SW 1271 (cell line): ENCODE results near the gene SRMS.

ENCODE experiments used
- DNase-seq, 2 experiments: peaks; one replicate each; lab custom pipeline; 2025; lab: John Stamatoyannopoulos, UW

Gene SRMS

DNA sequence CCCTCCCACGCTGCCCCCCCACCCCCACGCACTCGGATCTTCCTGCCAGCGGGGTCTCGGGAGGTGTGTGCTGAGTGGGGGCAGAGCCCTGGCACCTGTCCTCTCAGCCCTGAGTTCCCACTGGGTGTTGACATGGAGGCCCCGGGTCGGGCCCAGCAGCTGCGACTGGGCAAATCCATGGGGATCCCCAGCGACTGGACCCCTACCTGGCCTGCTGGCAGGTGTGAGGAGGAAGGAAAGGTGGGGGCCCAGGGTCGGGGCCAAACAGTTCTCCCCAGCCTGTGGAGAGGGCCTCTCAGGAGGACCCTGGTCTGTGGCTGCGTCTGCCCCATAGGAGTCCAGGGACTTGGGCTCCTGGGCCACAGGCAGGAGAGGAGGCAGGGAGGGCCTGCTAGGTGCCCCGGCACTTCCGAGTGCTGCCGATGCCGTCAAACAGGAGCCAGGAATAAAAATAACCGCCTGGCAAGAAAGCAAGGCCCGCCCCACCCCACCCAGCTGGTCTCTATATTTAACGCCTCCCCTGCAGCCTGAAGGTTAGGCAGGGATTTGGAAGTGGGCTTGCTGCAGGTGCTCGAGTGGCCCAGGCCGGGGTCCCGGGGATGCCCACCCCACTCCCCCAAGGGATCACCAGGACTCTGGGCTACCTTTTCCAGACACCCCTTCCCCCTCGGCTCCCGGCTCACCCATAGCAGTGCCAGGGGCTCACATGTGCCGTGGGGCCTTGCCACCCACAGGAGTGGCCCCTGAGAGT lies 47.2 kb downstream of the SRMS start:
- DNase-seq: no peak

GRCh38 chr20:63499338-63499969 lies 48.1 kb downstream of the SRMS start:
- no peak for DNase-seq

- peak in 1 of 2 experiments; percentile 39 for DNase-seq
Observed at GRCh38 chr20:63498960-63499337, 48.6 kb downstream of the SRMS start, which contains the start of gene EEF1A2. EEF1A2 (minus strand) TSS chr20:63499083; CDS start chr20:63497763, 1,320 bp downstream.

DNA sequence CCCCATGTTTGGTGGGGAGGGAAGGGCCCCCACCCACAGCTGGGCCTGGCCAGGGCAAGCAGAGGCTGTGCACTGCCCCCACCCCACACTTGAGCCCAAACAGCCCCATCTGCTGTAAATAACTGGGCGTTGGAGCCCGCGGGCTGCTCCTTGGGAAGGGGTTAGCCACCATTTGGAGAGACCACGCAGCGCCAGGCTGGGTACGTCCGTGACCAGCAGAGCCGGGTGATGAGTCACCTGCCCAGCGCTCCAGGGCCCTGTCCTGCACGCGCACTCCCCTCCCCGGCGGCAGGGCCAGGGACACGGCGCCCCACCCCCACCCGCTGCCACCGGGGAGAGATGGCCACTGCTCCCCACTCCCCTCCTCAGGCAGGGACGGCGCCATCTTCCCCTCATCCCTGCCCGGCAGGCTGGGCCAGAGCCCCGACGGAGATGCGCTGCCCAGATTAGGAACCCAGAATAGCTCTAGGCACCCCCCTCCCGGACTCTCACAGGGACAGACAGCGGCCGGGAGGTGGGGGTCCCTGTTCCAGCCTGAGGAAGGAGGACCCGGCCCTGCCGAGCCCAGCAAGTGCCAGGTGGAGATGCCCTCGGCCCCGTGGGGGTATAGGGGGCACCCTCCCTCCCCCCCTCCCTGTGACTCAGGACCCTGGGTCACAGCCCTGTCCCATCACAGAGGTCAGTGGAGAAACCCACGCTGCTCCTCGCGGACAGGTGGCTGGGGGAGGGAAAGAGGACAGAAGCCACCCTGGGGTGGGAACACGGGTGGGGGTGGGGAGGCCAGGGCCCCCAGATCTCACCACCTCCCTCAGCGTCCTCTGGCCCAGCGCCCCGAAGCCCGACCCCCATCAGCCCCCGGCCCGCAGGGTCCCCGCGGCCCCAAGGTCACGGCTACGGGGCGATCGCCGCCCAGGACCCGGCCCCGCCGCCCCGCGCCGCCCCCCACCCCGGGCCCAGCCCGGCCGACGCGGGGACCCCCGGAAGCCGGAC lies 49.3 kb downstream of the SRMS start:
- peak; percentile 43 to 59 for DNase-seq

GRCh38 chr20:63497138-63497945 lies 50.2 kb downstream of the SRMS start:
- no peak for DNase-seq

DNA sequence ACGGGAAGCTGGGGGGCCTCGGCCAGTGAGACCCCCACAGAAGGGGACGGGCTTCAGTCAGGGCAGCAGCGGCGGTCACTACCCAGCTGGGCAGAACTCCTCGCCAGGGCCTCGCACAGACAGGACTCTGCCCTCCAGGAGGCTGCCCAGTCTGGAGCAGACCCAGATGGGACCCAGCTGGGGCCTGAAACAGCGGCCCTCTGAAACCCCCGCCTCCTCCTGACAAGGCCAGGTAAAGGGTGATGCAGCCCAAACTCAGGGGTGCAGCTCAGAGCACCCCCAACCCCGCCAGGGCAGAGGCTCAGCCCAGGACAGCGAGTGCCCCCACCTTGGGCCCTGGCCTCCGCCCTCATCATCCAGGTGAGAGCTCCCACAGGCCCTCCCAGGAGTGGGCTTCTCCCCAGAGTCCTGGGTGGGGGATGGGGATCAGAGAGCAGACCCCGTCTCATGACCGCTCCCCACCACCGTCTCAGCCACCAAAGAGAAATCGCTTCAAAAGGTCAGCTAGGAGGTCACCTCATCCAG lies 50.9 kb downstream of the SRMS start:
- no peak for DNase-seq

DNA sequence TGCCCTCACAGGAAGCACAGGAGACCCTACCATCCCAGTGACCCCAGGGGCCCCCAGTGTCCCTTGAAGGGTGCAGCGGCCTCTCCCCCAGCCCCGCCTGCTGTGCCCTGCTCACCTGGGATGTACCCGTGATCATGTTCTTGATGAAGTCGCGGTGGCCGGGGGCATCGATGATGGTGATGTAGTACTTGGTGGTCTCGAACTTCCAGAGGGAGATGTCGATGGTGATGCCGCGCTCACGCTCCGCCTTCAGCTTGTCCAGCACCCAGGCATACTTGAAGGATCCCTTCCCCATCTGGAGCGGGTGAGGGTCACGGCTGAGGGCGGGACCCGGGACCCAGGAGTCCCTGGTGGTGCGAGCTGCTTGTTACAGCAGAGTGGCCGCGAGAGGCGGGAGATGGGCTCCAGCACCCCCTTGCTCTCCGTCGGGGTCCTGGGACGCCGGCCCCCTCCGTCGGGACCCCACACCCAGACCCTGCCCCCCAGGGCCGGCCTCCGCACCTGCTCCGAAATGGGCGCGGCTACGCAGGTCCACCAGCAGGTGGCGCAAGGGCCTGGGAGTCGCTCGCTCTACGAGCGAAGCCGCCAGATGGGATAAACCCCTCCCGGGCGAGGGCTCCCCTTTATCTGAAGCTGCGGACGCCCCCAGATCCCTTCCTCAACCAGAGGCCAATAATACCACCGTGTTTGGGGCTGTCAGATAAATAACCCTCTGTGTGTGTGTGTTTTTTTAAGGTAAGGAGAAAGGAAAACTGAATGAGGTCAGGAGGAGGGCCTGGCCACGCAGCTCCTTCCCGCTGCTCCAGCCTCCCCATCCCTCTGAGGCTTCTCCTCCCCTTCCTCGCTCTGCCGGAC lies 51.6 kb downstream of the SRMS start:
- peak in 1 of 2 experiments; percentile 19 for DNase-seq

- DNase-seq: no peak
Observed at GRCh38 chr20:63495167-63495720, 52.3 kb downstream of the SRMS start.

GRCh38 chr20:63494420-63495166 lies 53.0 kb downstream of the SRMS start:
- no peak for DNase-seq

DNA sequence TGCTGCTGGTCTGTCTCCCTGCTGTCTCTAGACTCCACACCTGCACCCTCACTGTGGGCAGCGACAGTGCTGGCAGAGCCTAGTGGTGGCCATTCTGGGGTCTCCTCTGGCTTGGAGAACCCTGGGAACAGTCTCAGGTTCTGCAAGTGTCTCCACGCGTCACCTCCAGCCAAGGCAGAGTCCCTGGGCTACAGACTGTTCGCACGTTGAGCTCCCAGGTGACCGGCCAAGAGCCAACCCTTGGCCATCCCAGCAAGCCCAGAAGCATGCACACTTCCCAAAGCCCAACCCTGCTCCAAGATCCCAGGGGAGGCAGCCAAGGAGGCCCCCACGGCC lies 53.5 kb downstream of the SRMS start:
- no peak for DNase-seq

DNA sequence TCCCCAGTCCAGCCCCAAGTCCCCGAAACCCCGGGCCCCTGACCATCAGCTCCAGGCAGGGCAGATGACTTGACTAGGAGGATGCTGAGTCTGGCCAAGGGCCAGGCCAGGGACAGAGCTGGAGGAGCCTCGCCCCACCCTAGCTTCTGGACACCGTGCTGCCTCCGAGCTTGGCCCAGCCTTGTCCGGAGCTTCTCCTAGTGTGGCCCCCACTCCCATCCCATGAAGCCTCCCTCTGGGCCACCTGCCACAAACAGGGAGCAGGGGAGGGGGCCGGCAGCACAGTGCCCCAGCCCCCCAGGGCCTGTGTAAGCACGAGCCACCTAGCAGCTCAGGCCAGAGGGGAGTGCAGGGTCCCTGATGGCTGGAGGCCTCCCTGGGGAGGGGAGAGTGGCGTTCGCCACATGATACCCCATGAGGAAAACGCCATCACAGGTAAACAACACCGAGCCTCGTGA lies 54.0 kb downstream of the SRMS start:
- DNase-seq: no peak

DNA sequence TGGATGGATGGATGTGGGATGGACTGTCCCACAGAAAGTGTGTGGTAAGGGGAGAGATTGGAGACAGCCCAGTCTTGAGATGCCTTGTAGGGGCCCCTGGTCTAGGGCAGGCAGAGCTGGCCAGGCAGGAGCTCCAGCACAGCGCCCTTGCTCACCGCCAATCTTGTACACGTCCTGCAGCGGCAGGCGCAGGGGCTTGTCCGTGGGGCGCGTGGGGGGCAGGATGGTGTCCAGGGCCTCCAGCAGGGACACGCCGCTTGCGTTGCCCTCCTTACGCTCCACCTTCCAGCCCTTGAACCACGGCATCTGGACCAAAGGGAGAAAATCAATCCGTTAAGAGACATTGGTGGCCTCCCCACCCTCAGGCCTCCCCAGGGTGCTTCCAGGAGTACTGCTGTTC lies 54.6 kb downstream of the SRMS start:
- DNase-seq: no peak

- DNase-seq: no peak
Observed at GRCh38 chr20:63492518-63492917, 55.0 kb downstream of the SRMS start.

GRCh38 chr20:63491635-63492230 lies 55.8 kb downstream of the SRMS start:
- DNase-seq: no peak

- no peak for DNase-seq
Observed at GRCh38 chr20:63491078-63491477, 56.5 kb downstream of the SRMS start.
